B cell (primary cell): ENCODE data around the gene OPRPN. TPM values are rescaled to one million over a fixed set of nuclear protein-coding genes. Genes with fewer than 3 reads are reported as not detected.

Experiments used
- ATAC-seq: fragments of 200-7000 bp; cut with Tn5 transposase; one replicate; pipeline ENCODE4 v1.10.0; 2021; ENCODE audit warnings: low read depth, mild to moderate bottlenecking, moderate number of reproducible peaks, moderate library complexity
- CTCF ChIA-PET: fragments of 350-600 bp; sonication (Branson Sonifier 250); formaldehyde crosslinking; loops from one replicate; lab custom pipeline; 2021; ENCODE audit warnings: antibody characterized with exemption, inconsistent platforms; lab: Charles Lee
- POLR2A ChIA-PET: fragments of 350-600 bp; sonication (Branson Sonifier 250); formaldehyde crosslinking; loops from one replicate; lab custom pipeline; 2021; ENCODE audit warnings: antibody characterized with exemption; lab: Charles Lee
- DNase-seq: peaks from one replicate; pipeline ENCODE4 v3.0.0; 2013
- H2AFZ ChIP-seq: 2 replicates; pipeline ENCODE4 v1.6.1; 2012; ENCODE audit warnings: mild to moderate bottlenecking, low read depth, low read length; ENCODE audit not compliant: insufficient read depth, poor library complexity, severe bottlenecking
- H3K27ac ChIP-seq, 2 donors: 1 replicate in 1 of 2; 2 replicates in 1 of 2; pipeline ENCODE4 v1.5.1; 2012 to 2013; ENCODE audit warnings: low read length in 2 of 2, mild to moderate bottlenecking in 2 of 2, moderate library complexity in 1 of 2
- H3K27me3 ChIP-seq, 4 experiments: fragments of 200-600 bp in 1 of 4; sonication (generic) in 1 of 4; replicated peaks in 1 of 4; 1 replicate in 2 of 4; 2 replicates in 2 of 4; pipeline versions ENCODE4 v1.6.1 to v1.7.0; 2013 to 2016; ENCODE audit warnings: low read length in 3 of 4, mild to moderate bottlenecking in 2 of 4, mixed read lengths in 1 of 4, moderate library complexity in 1 of 4; ENCODE audit not compliant: insufficient read depth in 4 of 4, control insufficient read depth in 3 of 4; ENCODE audit errors: control extremely low read depth in 1 of 4
- H3K36me3 ChIP-seq, 2 experiments: replicated peaks in 1 of 2; 1 replicate in 1 of 2; 2 replicates in 1 of 2; pipeline versions ENCODE4 v1.6.1 to v1.7.1; 2013; ENCODE audit warnings: low read length in 1 of 2; ENCODE audit not compliant: insufficient read depth in 2 of 2, control insufficient read depth in 1 of 2; ENCODE audit errors: control extremely low read depth in 1 of 2, extremely low read depth in 1 of 2
- H3K4me1 ChIP-seq, 2 donors: fragments of 200-600 bp in 1 of 2; sonication (generic) in 1 of 2; 1 replicate in 1 of 2; 2 replicates in 1 of 2; pipeline versions ENCODE4 v1.5.1 to v1.6.1; 2013 to 2017; ENCODE audit warnings: low read length in 2 of 2; ENCODE audit not compliant: control insufficient read depth in 2 of 2, insufficient read depth in 2 of 2
- H3K4me2 ChIP-seq: replicated peaks from 2 replicates; pipeline ENCODE3; 2012; ENCODE audit warnings: mild to moderate bottlenecking, low read depth, low read length; ENCODE audit not compliant: poor library complexity, severe bottlenecking
- H3K4me3 ChIP-seq, 5 experiments: fragments of 200-600 bp in 1 of 5; sonication (generic) in 1 of 5; 1 replicate in 3 of 5; 2 replicates in 2 of 5; pipeline versions ENCODE4 v1.5.1 to v1.7.0; 2011 to 2016; ENCODE audit warnings: low read length in 4 of 5, mild to moderate bottlenecking in 4 of 5, low read depth in 2 of 5, control low read depth in 1 of 5, moderate library complexity in 1 of 5; ENCODE audit not compliant: insufficient read depth in 1 of 5; ENCODE audit errors: control extremely low read depth in 1 of 5, extremely low read depth in 1 of 5
- H3K79me2 ChIP-seq: fragments of 200-600 bp; sonication (generic); one replicate; pipeline ENCODE4 v1.6.0; 2016; ENCODE audit warnings: low read length; ENCODE audit not compliant: control insufficient read depth, insufficient read depth
- H3K9ac ChIP-seq: fragments of 200-600 bp; sonication (generic); 2 replicates; pipeline ENCODE4 v1.6.1; 2017; ENCODE audit warnings: mild to moderate bottlenecking, low read length, moderate library complexity
- H3K9me3 ChIP-seq, 3 donors: one replicate each; pipeline versions ENCODE4 v1.6.1 to v1.7.1; 2013; ENCODE audit warnings: low read length in 2 of 3; ENCODE audit not compliant: control insufficient read depth in 2 of 3, insufficient read depth in 1 of 3; ENCODE audit errors: control extremely low read depth in 1 of 3
- H4K20me1 ChIP-seq: 2 replicates; pipeline ENCODE4 v1.6.0; 2012; ENCODE audit warnings: mild to moderate bottlenecking, low read length; ENCODE audit not compliant: insufficient read depth, control insufficient read depth, poor library complexity, severe bottlenecking
- H3K27ac Mint-ChIP-seq: one replicate; pipeline ENCODE4 v1.8.0; 2021; ENCODE audit warnings: mixed read lengths
- H3K27me3 Mint-ChIP-seq: one replicate; pipeline ENCODE4 v1.8.0; 2021; ENCODE audit warnings: mixed read lengths
- H3K4me1 Mint-ChIP-seq: one replicate; pipeline ENCODE4 v1.8.0; 2021; ENCODE audit warnings: mixed read lengths
- H3K4me3 Mint-ChIP-seq: one replicate; pipeline ENCODE4 v1.8.0; 2021; ENCODE audit warnings: mixed read lengths
- H3K9me3 Mint-ChIP-seq: one replicate; pipeline ENCODE4 v1.8.0; 2022; ENCODE audit warnings: mixed read lengths; ENCODE audit not compliant: insufficient read depth
- EZH2 ChIP-seq: IDR thresholded peaks from 2 replicates; pipeline ENCODE4 v1.6.1; 2012; ENCODE audit warnings: borderline replicate concordance, low read depth, mild to moderate bottlenecking, moderate library complexity, low read length; ENCODE audit not compliant: insufficient read depth, poor library complexity, severe bottlenecking
- WGBS: methylation state at CpG from one replicate; pipeline ENCODE4 v1.1.5; 2013; ENCODE audit warnings: missing lambda C conversion rate; ENCODE audit not compliant: insufficient coverage; 5-methylcytosine and 5-hydroxymethylcytosine counted together
- intact Hi-C: fragments of 100-400 bp; cut with micrococcal nuclease; formaldehyde crosslinking; loops from one replicate; pipeline ENCODE4 v1.10.0; 2022
- polyA plus RNA-seq: library from polyadenylated mRNA; depleted of rRNA; stranded (reverse); fragments of >200 nt; gene quantifications from 2 replicates; pipeline ENCODE4 v1.2.3, GENCODE V29; 2012
- total RNA-seq, 2 donors: library from RNA; stranded (reverse); fragments of 120-200 nt in 1 of 2; gene quantifications; 1 replicate in 1 of 2; 2 replicates in 1 of 2; pipeline versions ENCODE4 v1.2.3 to v1.2.4, GENCODE V29; 2013 to 2022
- TF ChIP-seq, protein P1 (sequence below): fragments of 200-600 bp; IDR thresholded peaks from one replicate; pipeline ENCODE4 v1.8.0; 2022; ENCODE audit warnings: antibody characterized with exemption, mild to moderate bottlenecking

The OPRPN gene
- total and polyA plus RNA-seq, 2 donors (not counting 1 experiment from before 2014, with no cell fraction given): not detected

- Histone ChIP-seq H3K4me2 (no peak overlapping the region), H3K9me3 (peaks cover 0 to under 1% (median 0%) of the 10 kb centered on the region in 3 donors), H3K27me3 (no peaks in the 10 kb centered on the region), H2AFZ (no peak overlapping the region), H3K4me1 (no peaks in the 10 kb centered on the region), H4K20me1 (no peaks in the 10 kb centered on the region), H3K79me2 (no peaks in the 10 kb centered on the region), H3K9ac (no peak overlapping the region), H3K36me3 (no peaks in the 10 kb centered on the region), H3K4me3 (no peak overlapping the region), H3K27ac (no peak overlapping the region)
- 100% methylated on average over 2 of the region's 6 CpGs for WGBS
- DNase-seq (no peak), ATAC-seq (no peak)
- Mint-ChIP-seq H3K4me1 (no peaks in the 10 kb centered on the region), H3K4me3 (no peak overlapping the region), H3K9me3 (peaks cover 2% of the 10 kb centered on the region), H3K27ac (no peak overlapping the region), H3K27me3 (no peaks in the 10 kb centered on the region)
- CTCF ChIA-PET: no interaction called here
- intact Hi-C loops: no loop called here
- TF ChIP-seq, protein P1, sequence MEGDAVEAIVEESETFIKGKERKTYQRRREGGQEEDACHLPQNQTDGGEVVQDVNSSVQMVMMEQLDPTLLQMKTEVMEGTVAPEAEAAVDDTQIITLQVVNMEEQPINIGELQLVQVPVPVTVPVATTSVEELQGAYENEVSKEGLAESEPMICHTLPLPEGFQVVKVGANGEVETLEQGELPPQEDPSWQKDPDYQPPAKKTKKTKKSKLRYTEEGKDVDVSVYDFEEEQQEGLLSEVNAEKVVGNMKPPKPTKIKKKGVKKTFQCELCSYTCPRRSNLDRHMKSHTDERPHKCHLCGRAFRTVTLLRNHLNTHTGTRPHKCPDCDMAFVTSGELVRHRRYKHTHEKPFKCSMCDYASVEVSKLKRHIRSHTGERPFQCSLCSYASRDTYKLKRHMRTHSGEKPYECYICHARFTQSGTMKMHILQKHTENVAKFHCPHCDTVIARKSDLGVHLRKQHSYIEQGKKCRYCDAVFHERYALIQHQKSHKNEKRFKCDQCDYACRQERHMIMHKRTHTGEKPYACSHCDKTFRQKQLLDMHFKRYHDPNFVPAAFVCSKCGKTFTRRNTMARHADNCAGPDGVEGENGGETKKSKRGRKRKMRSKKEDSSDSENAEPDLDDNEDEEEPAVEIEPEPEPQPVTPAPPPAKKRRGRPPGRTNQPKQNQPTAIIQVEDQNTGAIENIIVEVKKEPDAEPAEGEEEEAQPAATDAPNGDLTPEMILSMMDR: no peak
- no peak for TF ChIP-seq EZH2
- POLR2A ChIA-PET: no interaction called here
Observed at GRCh38 chr4:70405765-70406164, 8.0 kb downstream of the OPRPN start.

DNA sequence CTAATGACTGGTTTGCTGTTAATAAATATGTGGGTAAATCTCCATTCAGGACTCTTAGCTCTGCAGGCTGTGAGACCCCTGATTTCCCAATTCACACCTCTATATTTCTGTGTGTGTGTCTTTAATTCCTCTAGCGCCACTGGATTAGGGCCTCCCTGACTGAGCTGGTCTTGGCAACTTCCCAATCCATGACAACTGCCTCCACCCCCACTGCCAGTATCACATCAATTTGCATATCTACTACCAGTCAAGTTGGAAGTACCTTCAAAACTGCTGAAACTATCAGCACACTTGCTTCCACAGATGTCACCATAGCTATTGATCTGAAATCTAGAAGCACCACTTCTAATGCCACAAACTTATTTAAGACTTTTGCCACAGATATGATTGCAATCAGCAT lies 27.6 kb downstream of the OPRPN start:
- no peaks in the 10 kb centered on the region for H3K4me1 ChIP-seq
- H3K36me3 ChIP-seq: no peaks in the 10 kb centered on the region
- no peak for DNase-seq
- Mint-ChIP-seq H3K27me3 (no peaks in the 10 kb centered on the region), H3K4me1 (no peaks in the 10 kb centered on the region), H3K9me3 (no peaks in the 10 kb centered on the region), H3K4me3 (no peak overlapping the region), H3K27ac (no peak overlapping the region)
- no peak overlapping the region for H2AFZ ChIP-seq
- ChIA-PET CTCF (no interaction called here), POLR2A (no interaction called here)
- ATAC-seq: no peak
- no peak for TF ChIP-seq EZH2
- TF ChIP-seq, protein P1: no peak
- H3K4me2 ChIP-seq: no peak overlapping the region
- 78% methylated on average over 1 of the region's 1 CpG for WGBS
- no peaks in the 10 kb centered on the region for H3K27me3 ChIP-seq
- no peak overlapping the region for H3K27ac ChIP-seq
- H3K79me2 ChIP-seq: no peaks in the 10 kb centered on the region
- intact Hi-C loops: no loop called here
- H4K20me1 ChIP-seq: no peaks in the 10 kb centered on the region
- H3K9me3 ChIP-seq: no peaks in the 10 kb centered on the region
- no peak overlapping the region for H3K4me3 ChIP-seq
- no peak overlapping the region for H3K9ac ChIP-seq
